Dermis blood vessel endothelial cell (primary cell): ENCODE measurements around the gene GRHL1. TPM values are rescaled to one million over a fixed set of nuclear protein-coding genes. Genes with fewer than 3 reads are reported as not detected.
"Not testable (repeated sequence)": the region's sequence is repeated elsewhere in the genome, so short reads cannot be mapped to it uniquely, and the experiment has no call there.

Experiments used
- DNase-seq: peaks from one replicate; pipeline ENCODE4 v3.0.0; 2010
- total RNA-seq: library from RNA; depleted of rRNA; stranded (reverse); fragments of >200 nt; gene quantifications from 2 replicates; pipeline ENCODE4 v1.2.3, GENCODE V29; 2014

GRHL1 gene
- total RNA-seq, 1 donor from 2014 or later: 0.85 TPM

- no peak for DNase-seq
Measured at GRCh38 chr2:10027660-10028330, 76.3 kb downstream of the GRHL1 start.

GRCh38 chr2:10028407-10028987 is 77.0 kb downstream of the GRHL1 start:
- no peak for DNase-seq

GRCh38 chr2:10028988-10029874 is 77.7 kb downstream of the GRHL1 start:
- DNase-seq: peak; percentile 44

GRCh38 chr2:10029875-10030223 is 78.4 kb downstream of the GRHL1 start:
- no peak for DNase-seq

- peak; percentile 33 for DNase-seq
Measured at GRCh38 chr2:10030311-10030736, 78.8 kb downstream of the GRHL1 start.

GRCh38 chr2:10030798-10031197 is 79.3 kb downstream of the GRHL1 start:
- not testable (repeated sequence) for DNase-seq

GRCh38 chr2:10031886-10032745 is 80.6 kb downstream of the GRHL1 start:
- no peak for DNase-seq

GRCh38 chr2:10032746-10033105 is 81.2 kb downstream of the GRHL1 start:
- no peak for DNase-seq

GRCh38 chr2:10033251-10034006 is 81.9 kb downstream of the GRHL1 start:
- DNase-seq: no peak

GRCh38 chr2:10034333-10035052 is 83.0 kb downstream of the GRHL1 start:
- no peak for DNase-seq

GRCh38 chr2:10035053-10035422 is 83.5 kb downstream of the GRHL1 start:
- DNase-seq: no peak

- DNase-seq: no peak
Measured at GRCh38 chr2:10035633-10036032, 84.1 kb downstream of the GRHL1 start.

- peak; percentile 79 for DNase-seq
Measured at GRCh38 chr2:10036095-10036884, 84.8 kb downstream of the GRHL1 start.

GRCh38 chr2:10038123-10038522 is 86.6 kb downstream of the GRHL1 start:
- no peak for DNase-seq

- DNase-seq: no peak
Measured at GRCh38 chr2:10038716-10039115, 87.2 kb downstream of the GRHL1 start.

- no peak for DNase-seq
Measured at GRCh38 chr2:10039658-10040410, 88.3 kb downstream of the GRHL1 start.

- DNase-seq: no peak
Measured at GRCh38 chr2:10041711-10042110, 90.2 kb downstream of the GRHL1 start.

GRCh38 chr2:10042301-10043161 is 91.0 kb downstream of the GRHL1 start:
- peak; percentile 81 for DNase-seq
